RWPE2 (cell line): ENCODE measurements around the gene TMEM132E.

Experiments
- ATAC-seq: fragments of 200-7000 bp; cut with Tn5 transposase; 3 replicates; pipeline ENCODE4 v1.9.1; 2021; ENCODE audit warnings: low read depth
- DNase-seq: peaks from one replicate; pipeline ENCODE4 v3.0.0-alpha.2; 2020; ENCODE audit warnings: low spot score
- H3K27ac ChIP-seq: fragments of 450-650 bp; 2 replicates; pipeline ENCODE4 v1.5.1; 2017; ENCODE audit warnings: mild to moderate bottlenecking; ENCODE audit not compliant: poor library complexity, severe bottlenecking
- H3K27me3 ChIP-seq: fragments of 250-450 bp; sonication (Bioruptor Pico); 2 replicates; pipeline ENCODE4 v1.5.1; 2021; ENCODE audit warnings: mild to moderate bottlenecking, moderate library complexity; ENCODE audit not compliant: insufficient read depth, poor library complexity, severe bottlenecking
- H3K36me3 ChIP-seq: fragments of 250-450 bp; sonication (Bioruptor Pico); 2 replicates; pipeline ENCODE4 v1.5.1; 2020; ENCODE audit warnings: low read depth, mild to moderate bottlenecking, moderate library complexity
- H3K4me1 ChIP-seq: fragments of 250-450 bp; sonication (Bioruptor Pico); 2 replicates; pipeline ENCODE4 v1.5.1; 2021; ENCODE audit warnings: mild to moderate bottlenecking, moderate library complexity; ENCODE audit not compliant: insufficient read depth, poor library complexity, severe bottlenecking
- H3K4me3 ChIP-seq: fragments of 250-450 bp; sonication (Bioruptor Pico); 2 replicates; pipeline ENCODE4 v1.5.1; 2021; ENCODE audit warnings: mild to moderate bottlenecking, moderate library complexity; ENCODE audit not compliant: severe bottlenecking
- H3K9me3 ChIP-seq: fragments of 250-450 bp; sonication (Bioruptor Pico); 2 replicates; pipeline ENCODE4 v1.5.1; 2021; ENCODE audit warnings: mild to moderate bottlenecking, moderate library complexity; ENCODE audit not compliant: severe bottlenecking
- TF ChIP-seq, protein P1 (sequence below): fragments of 450-650 bp; IDR thresholded peaks from one replicate; pipeline ENCODE4 v1.5.1; 2017; ENCODE audit warnings: mild to moderate bottlenecking, moderate library complexity; ENCODE audit not compliant: poor library complexity, severe bottlenecking

The TMEM132E gene

DNA sequence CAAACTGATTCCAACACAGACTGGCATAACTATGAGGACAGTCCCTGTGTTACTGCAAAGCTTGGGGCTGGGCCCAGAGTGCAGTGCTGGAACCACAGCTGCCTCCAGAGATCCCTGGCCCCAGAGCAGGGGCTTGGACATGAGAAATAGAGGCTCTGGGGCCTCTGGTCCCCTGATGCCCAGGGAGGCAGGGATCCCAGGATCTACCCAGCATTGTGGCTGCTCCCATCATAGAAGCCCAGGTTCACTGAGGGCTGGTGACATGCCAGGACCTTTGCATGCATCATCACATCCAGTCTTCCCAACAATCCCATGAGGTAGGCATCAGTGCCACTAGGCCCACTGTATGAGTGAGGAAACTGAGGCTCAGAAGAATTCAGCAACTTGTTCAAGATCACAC is 95.8 kb downstream of the TMEM132E start:
- DNase-seq (no peak), ATAC-seq (no peak)
- Histone ChIP-seq H3K4me1 (no peaks in the 10 kb centered on the region), H3K27ac (no peak overlapping the region), H3K9me3 (no peaks in the 10 kb centered on the region), H3K27me3 (no peaks in the 10 kb centered on the region), H3K36me3 (no peaks in the 10 kb centered on the region), H3K4me3 (no peak overlapping the region)
- TF ChIP-seq, protein P1, sequence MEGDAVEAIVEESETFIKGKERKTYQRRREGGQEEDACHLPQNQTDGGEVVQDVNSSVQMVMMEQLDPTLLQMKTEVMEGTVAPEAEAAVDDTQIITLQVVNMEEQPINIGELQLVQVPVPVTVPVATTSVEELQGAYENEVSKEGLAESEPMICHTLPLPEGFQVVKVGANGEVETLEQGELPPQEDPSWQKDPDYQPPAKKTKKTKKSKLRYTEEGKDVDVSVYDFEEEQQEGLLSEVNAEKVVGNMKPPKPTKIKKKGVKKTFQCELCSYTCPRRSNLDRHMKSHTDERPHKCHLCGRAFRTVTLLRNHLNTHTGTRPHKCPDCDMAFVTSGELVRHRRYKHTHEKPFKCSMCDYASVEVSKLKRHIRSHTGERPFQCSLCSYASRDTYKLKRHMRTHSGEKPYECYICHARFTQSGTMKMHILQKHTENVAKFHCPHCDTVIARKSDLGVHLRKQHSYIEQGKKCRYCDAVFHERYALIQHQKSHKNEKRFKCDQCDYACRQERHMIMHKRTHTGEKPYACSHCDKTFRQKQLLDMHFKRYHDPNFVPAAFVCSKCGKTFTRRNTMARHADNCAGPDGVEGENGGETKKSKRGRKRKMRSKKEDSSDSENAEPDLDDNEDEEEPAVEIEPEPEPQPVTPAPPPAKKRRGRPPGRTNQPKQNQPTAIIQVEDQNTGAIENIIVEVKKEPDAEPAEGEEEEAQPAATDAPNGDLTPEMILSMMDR = no peak

DNA sequence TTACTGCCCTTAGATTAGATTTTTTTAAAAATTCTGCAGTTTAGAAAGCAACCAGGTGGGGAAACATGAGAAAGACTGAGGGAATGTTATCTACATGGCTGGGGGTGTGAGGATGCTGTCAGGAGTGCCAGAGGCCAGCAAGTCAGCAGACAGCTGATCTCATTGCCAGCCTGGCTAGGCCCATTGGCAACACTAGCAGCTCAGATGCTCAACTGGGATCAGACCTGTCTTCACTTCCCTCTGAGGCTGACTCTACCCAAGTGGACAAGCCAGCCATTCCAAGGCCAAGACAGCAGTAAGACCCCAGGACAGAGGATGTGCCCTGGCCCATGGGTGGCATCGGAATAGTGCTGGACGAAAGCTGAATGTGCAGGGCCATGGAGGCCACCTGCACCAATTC is 96.2 kb downstream of the TMEM132E start:
- H3K4me3 ChIP-seq = no peak overlapping the region
- no peaks in the 10 kb centered on the region for H3K36me3 ChIP-seq
- H3K9me3 ChIP-seq = no peaks in the 10 kb centered on the region
- no peak for ATAC-seq
- no peak overlapping the region for H3K27ac ChIP-seq
- no peak for DNase-seq
- TF ChIP-seq, protein P1 = no peak
- H3K4me1 ChIP-seq = no peaks in the 10 kb centered on the region
- H3K27me3 ChIP-seq = no peaks in the 10 kb centered on the region

DNA sequence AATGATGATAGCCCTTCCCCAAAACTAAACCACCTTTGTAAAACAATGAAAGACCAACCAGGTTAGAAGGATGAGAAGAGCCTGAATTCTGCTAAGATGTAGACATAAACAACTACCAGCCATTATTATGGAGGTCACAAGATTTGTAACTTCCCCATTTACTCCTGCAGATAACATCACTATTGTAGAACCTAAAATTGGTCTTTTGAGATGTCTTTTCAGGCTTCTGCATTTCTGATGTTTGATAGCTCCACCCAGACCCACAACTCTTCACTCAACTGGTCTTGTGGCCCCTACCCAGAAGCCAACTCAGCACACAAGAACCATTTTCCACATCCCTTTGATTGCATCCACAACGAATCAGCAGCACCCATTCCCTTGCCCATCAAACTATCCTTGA is 100.8 kb downstream of the TMEM132E start:
- Histone ChIP-seq H3K27me3 (no peaks in the 10 kb centered on the region), H3K36me3 (no peaks in the 10 kb centered on the region), H3K27ac (no peak overlapping the region), H3K4me3 (no peak overlapping the region), H3K4me1 (no peaks in the 10 kb centered on the region), H3K9me3 (no peaks in the 10 kb centered on the region)
- TF ChIP-seq, protein P1 = no peak
- ATAC-seq (no peak), DNase-seq (no peak)

DNA sequence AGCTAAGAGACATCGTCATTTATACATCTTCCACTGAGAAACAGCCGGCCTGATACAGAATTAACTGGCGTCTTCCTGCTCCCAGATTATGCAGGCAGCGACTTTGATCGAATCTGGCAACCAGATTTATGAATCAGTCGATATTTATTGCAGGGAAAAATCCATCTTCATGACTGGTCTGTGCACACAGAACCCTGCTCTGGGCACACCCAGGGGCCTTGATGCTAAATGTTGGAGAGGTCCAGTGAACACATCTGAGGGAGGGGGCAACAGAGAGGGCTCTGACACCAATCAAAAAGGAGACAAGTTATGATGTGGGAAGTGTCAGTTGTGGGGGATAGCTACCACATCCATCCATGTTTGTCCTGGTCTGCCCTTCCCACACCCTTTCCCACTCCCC is 102.9 kb downstream of the TMEM132E start:
- TF ChIP-seq, protein P1 = no peak
- Histone ChIP-seq H3K9me3 (no peaks in the 10 kb centered on the region), H3K4me1 (no peaks in the 10 kb centered on the region), H3K4me3 (no peak overlapping the region), H3K36me3 (no peaks in the 10 kb centered on the region), H3K27ac (no peak overlapping the region), H3K27me3 (no peaks in the 10 kb centered on the region)
- no peak for ATAC-seq
- DNase-seq = no peak

DNA sequence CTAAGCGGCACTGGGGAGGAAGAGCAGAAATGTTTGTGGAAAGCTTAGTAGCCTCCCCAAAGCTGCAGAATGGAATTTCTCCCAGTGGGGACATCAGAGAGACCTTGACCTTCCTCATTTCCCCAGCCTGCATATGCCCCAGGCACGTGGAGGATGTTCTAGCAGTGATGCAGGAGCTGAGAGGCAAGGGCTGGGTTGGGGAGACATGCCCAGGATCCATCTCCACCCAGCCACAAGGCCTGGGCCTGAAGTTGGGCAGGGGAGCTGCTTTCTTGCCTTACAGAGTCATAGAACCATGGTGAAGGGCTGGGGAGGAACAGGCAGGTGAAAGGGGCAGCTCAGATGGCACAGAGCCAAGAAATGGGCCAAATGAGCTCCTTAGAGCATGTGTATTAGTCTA is 104.0 kb downstream of the TMEM132E start:
- no peaks in the 10 kb centered on the region for H3K36me3 ChIP-seq
- no peak for DNase-seq
- TF ChIP-seq, protein P1 = no peak

More for the DNA sequence above, 104.0 kb downstream of the TMEM132E start:
- Histone ChIP-seq H3K27ac (no peak overlapping the region), H3K4me3 (no peak overlapping the region), H3K27me3 (no peaks in the 10 kb centered on the region), H3K9me3 (no peaks in the 10 kb centered on the region), H3K4me1 (no peaks in the 10 kb centered on the region)
- no peak for ATAC-seq
